PC-3 (cell line): ENCODE measurements around the gene DNAL4.

Experiments used
- CTCF ChIP-seq: fragments of 300-600 bp; sonication (generic); conservative IDR thresholded peaks from 2 replicates; pipeline ENCODE4 v1.5.1; 2017; ENCODE audit warnings: antibody characterized with exemption, low read depth, mild to moderate bottlenecking, low read length
- EZH2 ChIP-seq: fragments of 300-600 bp; sonication (generic); IDR thresholded peaks from one replicate; pipeline ENCODE4 v1.6.1; 2017; ENCODE audit warnings: antibody characterized with exemption, mild to moderate bottlenecking, low read length; ENCODE audit not compliant: unreplicated experiment
- EZH2phosphoT487 ChIP-seq: fragments of 300-600 bp; sonication (generic); IDR thresholded peaks from 2 replicates; pipeline ENCODE4 v1.6.1; 2018; ENCODE audit warnings: mild to moderate bottlenecking, antibody characterized with exemption, low read length, borderline replicate concordance

- TF ChIP-seq CTCF = no peak
- TF ChIP-seq EZH2phosphoT487 = no peak
- TF ChIP-seq EZH2 = no peak
Measured at GRCh38 chr22:38740116-38740723, 53.7 kb downstream of the DNAL4 start.
